ENCODE results near the gene ARL2.

- TF ChIP-seq CTCF (IDR thresholded peaks at IDR 0.05 in 4 of 5, conservative IDR thresholded peaks at IDR 0.05 in 1 of 5) (no peak), POLR2A (IDR thresholded peaks at IDR 0.05) (no peak)
These were observed 817 bp downstream of the ARL2 start for GRCh38 chr11:65014726-65015227.
